MCF 10A (cell line): ENCODE measurements around the gene L3MBTL4. TPM values are rescaled to one million over a fixed set of nuclear protein-coding genes. Genes with fewer than 3 reads are reported as not detected.

Source experiments
- BruUV-seq: library from RNA; stranded (reverse); fragments of 400-500 nt; replicated peaks from 2 replicates; lab custom pipeline; 2021; lab: Mats Ljungman, UMichigan
- CTCF ChIA-PET: fragments of 300-600 bp; sonication (Branson Sonifier 250); formaldehyde crosslinking; extraction: SDS; loops from one replicate; lab custom pipeline; 2021; ENCODE audit warnings: antibody characterized with exemption, inconsistent platforms; lab: Yijun Ruan, JAX
- POLR2A ChIA-PET: fragments of 300-600, 350-650 bp; sonication (Branson Sonifier 250); formaldehyde crosslinking; extraction: SDS; loops from one replicate; lab custom pipeline; 2020; ENCODE audit warnings: antibody characterized with exemption, inconsistent platforms; lab: Yijun Ruan, JAX
- DNase-seq: peaks from one replicate; pipeline ENCODE4 v3.0.0-alpha.2; 2018; ENCODE audit not compliant: unreplicated experiment
- H3K27ac Mint-ChIP-seq: one replicate; pipeline ENCODE4 v1.8.0; 2022; ENCODE audit warnings: mild to moderate bottlenecking, low read depth, mixed read lengths; ENCODE audit not compliant: unreplicated experiment
- H3K27me3 Mint-ChIP-seq: one replicate; pipeline ENCODE4 v1.8.0; 2022; ENCODE audit warnings: mixed read lengths; ENCODE audit not compliant: insufficient read depth, unreplicated experiment
- H3K36me3 Mint-ChIP-seq: one replicate; pipeline ENCODE4 v1.8.0; 2022; ENCODE audit warnings: mild to moderate bottlenecking, moderate library complexity, mixed read lengths; ENCODE audit not compliant: insufficient read depth, unreplicated experiment
- H3K4me1 Mint-ChIP-seq: one replicate; pipeline ENCODE4 v1.8.0; 2022; ENCODE audit warnings: mixed read lengths; ENCODE audit not compliant: insufficient read depth, unreplicated experiment
- H3K4me3 Mint-ChIP-seq: one replicate; pipeline ENCODE4 v1.8.0; 2022; ENCODE audit warnings: mild to moderate bottlenecking, moderate library complexity, mixed read lengths; ENCODE audit not compliant: unreplicated experiment
- H3K9me3 Mint-ChIP-seq: one replicate; pipeline ENCODE4 v1.8.0; 2022; ENCODE audit warnings: mixed read lengths; ENCODE audit not compliant: unreplicated experiment
- intact Hi-C: fragments of 100-400 bp; cut with micrococcal nuclease; formaldehyde crosslinking; loops from 2 replicates; pipeline ENCODE4 v1.14.1; 2022
- total RNA-seq: library from RNA; stranded (reverse); gene quantifications from 2 replicates; pipeline ENCODE4 v1.2.3, GENCODE V29; 2022
- TF ChIP-seq, protein P1 (sequence below): fragments of 200-600 bp; IDR thresholded peaks from one replicate; pipeline ENCODE4 v1.8.0; 2022; ENCODE audit warnings: antibody characterized with exemption, mild to moderate bottlenecking; ENCODE audit not compliant: unreplicated experiment

Gene L3MBTL4
- total RNA-seq, 1 experiment from 2014 or later: not detected

- Mint-ChIP-seq H3K27ac (no peak overlapping the region), H3K4me1 (no peaks in the 10 kb centered on the region), H3K4me3 (no peak overlapping the region), H3K27me3 (peaks cover 31% of the 10 kb centered on the region), H3K36me3 (no peaks in the 10 kb centered on the region), H3K9me3 (no peaks in the 10 kb centered on the region)
- ChIA-PET POLR2A (no interaction called here), CTCF (interaction anchor here (0.7 kb wide), 1 partner anchor 1040 kb away, joined by 3 read pairs; no protein-coding TSS in a partner anchor)
- DNase-seq: no peak
- intact Hi-C loops: no loop called here
- TF ChIP-seq, protein P1, sequence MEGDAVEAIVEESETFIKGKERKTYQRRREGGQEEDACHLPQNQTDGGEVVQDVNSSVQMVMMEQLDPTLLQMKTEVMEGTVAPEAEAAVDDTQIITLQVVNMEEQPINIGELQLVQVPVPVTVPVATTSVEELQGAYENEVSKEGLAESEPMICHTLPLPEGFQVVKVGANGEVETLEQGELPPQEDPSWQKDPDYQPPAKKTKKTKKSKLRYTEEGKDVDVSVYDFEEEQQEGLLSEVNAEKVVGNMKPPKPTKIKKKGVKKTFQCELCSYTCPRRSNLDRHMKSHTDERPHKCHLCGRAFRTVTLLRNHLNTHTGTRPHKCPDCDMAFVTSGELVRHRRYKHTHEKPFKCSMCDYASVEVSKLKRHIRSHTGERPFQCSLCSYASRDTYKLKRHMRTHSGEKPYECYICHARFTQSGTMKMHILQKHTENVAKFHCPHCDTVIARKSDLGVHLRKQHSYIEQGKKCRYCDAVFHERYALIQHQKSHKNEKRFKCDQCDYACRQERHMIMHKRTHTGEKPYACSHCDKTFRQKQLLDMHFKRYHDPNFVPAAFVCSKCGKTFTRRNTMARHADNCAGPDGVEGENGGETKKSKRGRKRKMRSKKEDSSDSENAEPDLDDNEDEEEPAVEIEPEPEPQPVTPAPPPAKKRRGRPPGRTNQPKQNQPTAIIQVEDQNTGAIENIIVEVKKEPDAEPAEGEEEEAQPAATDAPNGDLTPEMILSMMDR: no peak
- no TSS peak for BruUV-seq
Measured at GRCh38 chr18:5937795-5938194, 476.9 kb downstream of the L3MBTL4 start.

DNA sequence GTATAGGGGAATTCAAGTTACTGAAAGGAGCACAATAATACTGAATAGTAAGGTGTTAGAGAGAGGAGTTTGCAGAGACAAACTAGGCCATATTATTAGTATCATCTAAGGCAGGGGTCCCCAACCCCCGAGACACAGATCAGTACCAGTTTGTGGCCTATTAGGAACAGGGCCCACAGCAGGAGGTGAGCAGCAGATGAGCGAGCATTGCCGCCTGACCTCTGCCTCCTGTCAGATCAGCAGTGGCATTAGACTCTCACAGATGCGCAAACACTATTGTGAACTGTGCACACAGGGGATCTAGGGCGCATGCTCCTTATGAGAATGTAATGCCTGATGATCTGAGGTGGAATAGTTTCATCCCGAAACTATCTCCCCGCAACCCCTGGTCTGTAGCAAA is 477.6 kb downstream of the L3MBTL4 start:
- Mint-ChIP-seq H3K27ac (no peak overlapping the region), H3K36me3 (no peaks in the 10 kb centered on the region), H3K27me3 (peaks cover 31% of the 10 kb centered on the region), H3K4me1 (no peaks in the 10 kb centered on the region), H3K9me3 (no peaks in the 10 kb centered on the region), H3K4me3 (no peak overlapping the region)
- intact Hi-C loops: no loop called here
- ChIA-PET POLR2A (no interaction called here), CTCF (no interaction called here)
- TF ChIP-seq, protein P1: no peak
- BruUV-seq: no TSS peak
- no peak for DNase-seq

- DNase-seq: no peak
- TF ChIP-seq, protein P1: no peak
- H3K9me3 Mint-ChIP-seq: peaks cover 15% of the 10 kb centered on the region
- H3K27ac Mint-ChIP-seq: no peak overlapping the region
- ChIA-PET CTCF (interaction anchor here (0.7 kb wide), 2 partner anchors 9 to 20 kb away, joined by 3 to 4 read pairs; no protein-coding TSS in a partner anchor), POLR2A (no interaction called here)
- H3K4me3 Mint-ChIP-seq: no peak overlapping the region
- intact Hi-C loops: no loop called here
- peaks cover 36% of the 10 kb centered on the region for H3K27me3 Mint-ChIP-seq
- BruUV-seq: no TSS peak
- no peaks in the 10 kb centered on the region for H3K36me3 Mint-ChIP-seq
- no peaks in the 10 kb centered on the region for H3K4me1 Mint-ChIP-seq
Measured at GRCh38 chr18:5930789-5931188, 483.9 kb downstream of the L3MBTL4 start.

DNA sequence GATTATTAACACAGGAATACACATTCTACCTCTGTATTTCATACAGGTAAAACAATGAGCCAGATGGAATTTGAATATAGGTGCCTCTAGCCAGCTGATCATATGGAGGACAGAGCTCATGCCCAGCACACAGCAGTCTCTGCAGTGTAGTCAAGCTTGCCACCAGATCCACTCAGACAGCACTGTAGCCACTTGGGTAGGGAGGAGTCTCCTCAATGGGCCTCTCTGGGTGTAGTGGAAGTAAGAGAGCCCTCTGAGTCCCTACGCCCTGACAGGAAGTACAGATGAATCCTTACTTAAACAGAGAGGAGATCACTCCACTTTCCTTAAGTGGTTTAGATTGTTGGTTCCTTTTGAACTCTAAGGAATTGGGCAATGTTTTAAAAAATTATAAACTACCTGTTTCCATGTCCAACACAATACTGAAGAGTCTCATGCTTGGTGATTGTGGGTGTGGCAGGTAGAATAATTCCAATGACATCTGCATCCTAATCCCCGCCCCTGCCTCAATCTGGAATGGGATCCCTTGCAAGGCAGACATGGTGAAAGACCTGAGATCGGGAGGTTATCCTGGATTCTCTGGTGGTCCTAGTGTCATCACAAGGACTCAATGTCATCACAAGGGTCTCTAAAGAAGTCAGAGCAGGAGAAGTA is 496.4 kb downstream of the L3MBTL4 start:
- H3K9me3 Mint-ChIP-seq: peaks cover 8% of the 10 kb centered on the region
- no peaks in the 10 kb centered on the region for H3K36me3 Mint-ChIP-seq
- CTCF ChIA-PET: no interaction called here
- H3K27me3 Mint-ChIP-seq: peaks cover 36% of the 10 kb centered on the region
- POLR2A ChIA-PET: no interaction called here
- TF ChIP-seq, protein P1: no peak
- no peak overlapping the region for H3K27ac Mint-ChIP-seq
- no peak overlapping the region for H3K4me3 Mint-ChIP-seq
- intact Hi-C loops: no loop called here
- BruUV-seq: no TSS peak
- no peaks in the 10 kb centered on the region for H3K4me1 Mint-ChIP-seq
- no peak for DNase-seq
